ENCODE results near the gene FAS.

DNA sequence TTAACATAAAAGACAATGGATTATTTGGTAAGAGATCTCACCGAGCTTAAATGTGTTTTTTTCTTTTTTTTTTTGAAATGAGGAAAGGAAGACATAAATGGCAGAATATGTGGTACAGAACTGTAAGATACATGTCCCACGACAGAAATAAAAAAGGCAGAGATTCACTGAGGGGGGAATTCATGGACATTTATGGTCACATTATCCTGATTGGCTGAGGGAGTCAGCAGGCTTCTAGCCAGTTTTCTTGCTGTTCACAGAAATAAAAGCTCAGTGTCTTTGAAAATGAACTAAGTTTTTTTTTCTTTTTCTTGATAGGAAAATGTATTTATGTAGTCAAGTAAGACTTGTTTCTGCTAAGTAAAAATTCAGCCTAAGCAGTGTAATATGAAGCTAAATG lies 8.2 kb upstream of the FAS start:
- TF ChIP-seq CTCF (IDR thresholded peaks at IDR 0.05) (no peak), EZH2 (IDR thresholded peaks at IDR 0.05; ENCODE audit: borderline replicate concordance, insufficient read depth, low read depth, low read length, poor library complexity, severe bottlenecking) (no peak)

All from B cell (primary cell).